Lower lobe of right lung (tissue), 2 donors: ENCODE data around the gene PGAM5. TPM values are rescaled to one million over a fixed set of nuclear protein-coding genes. Genes with fewer than 3 reads are reported as not detected.
A peak's percentile ranks its signal among the peaks of the same experiment; 100 is the strongest.
"Not testable (repeated sequence)": the region's sequence is repeated elsewhere in the genome, so short reads cannot be mapped to it uniquely, and the experiment has no call there.

ENCODE experiments used
- ATAC-seq, 2 donors: fragments of 200-7000 bp; cut with Tn5 transposase; one replicate each; pipeline ENCODE4 v1.9.1; 2020 to 2022; ENCODE audit warnings: mild to moderate bottlenecking in 2 of 2, moderate library complexity in 2 of 2
- DNase-seq: peaks from one replicate; pipeline ENCODE4 v3.0.0-alpha.2; 2020
- H3K27ac ChIP-seq: fragments of 200-600 bp; one replicate; pipeline ENCODE4 v1.8.0; 2022
- H3K27me3 ChIP-seq: fragments of 200-600 bp; one replicate; pipeline ENCODE4 v1.8.0; 2022; ENCODE audit warnings: low read depth
- H3K36me3 ChIP-seq: fragments of 200-600 bp; one replicate; pipeline ENCODE4 v1.8.0; 2022; ENCODE audit warnings: mild to moderate bottlenecking
- H3K4me1 ChIP-seq: fragments of 200-600 bp; one replicate; pipeline ENCODE4 v1.8.0; 2022
- H3K4me3 ChIP-seq: fragments of 200-600 bp; one replicate; pipeline ENCODE4 v1.8.0; 2022; ENCODE audit warnings: mild to moderate bottlenecking
- H3K9me3 ChIP-seq: fragments of 200-600 bp; one replicate; pipeline ENCODE4 v1.8.0; 2022
- CTCF ChIP-seq: fragments of 200-600 bp; IDR thresholded peaks from one replicate; pipeline ENCODE4 v1.8.0; 2022; ENCODE audit warnings: antibody characterized with exemption, mild to moderate bottlenecking
- intact Hi-C: fragments of 100-400 bp; cut with DNase I; formaldehyde crosslinking; loops from one replicate; pipeline ENCODE4 v1.11.0; 2022
- total RNA-seq: library from RNA; stranded (reverse); fragmentation: NEBNext Ultra II Directional; extraction: Animal tissue kit (Norgen Biotek cat#: 25700); gene quantifications from one replicate; pipeline ENCODE4 v1.2.1, GENCODE V29; 2021
- donor health status: DM: no; HTN: yes; CAD: no; lungs with severe emphysema.

The PGAM5 gene
- total RNA-seq, 1 donor from 2014 or later: 21.7 TPM

- DNase-seq: no peak
- Histone ChIP-seq H3K27ac (no peak overlapping the region), H3K4me3 (no peak overlapping the region), H3K9me3 (no peaks in the 10 kb centered on the region), H3K36me3 (no peaks in the 10 kb centered on the region), H3K27me3 (no peaks in the 10 kb centered on the region), H3K4me1 (peaks cover 14% of the 10 kb centered on the region)
- TF ChIP-seq CTCF: no peak
- ATAC-seq: no peak
- intact Hi-C loops: no loop called here
Measured at GRCh38 chr12:132685400-132685799, 25.2 kb upstream of the PGAM5 start.

- H3K4me3 ChIP-seq: peak overlapping the region; percentile 77
- H3K27me3 ChIP-seq: no peaks in the 10 kb centered on the region
- peaks cover 14% of the 10 kb centered on the region for H3K4me1 ChIP-seq
- H3K27ac ChIP-seq: peak overlapping the region; percentile 62
- no peaks in the 10 kb centered on the region for H3K9me3 ChIP-seq
- TF ChIP-seq CTCF: no peak
- ATAC-seq: peak; percentile 1 to 76
- intact Hi-C loops: no loop called here
- H3K36me3 ChIP-seq: no peaks in the 10 kb centered on the region
- peak; percentile 55 for DNase-seq
Measured at GRCh38 chr12:132686825-132687210, 23.8 kb upstream of the PGAM5 start.

- TF ChIP-seq CTCF: no peak
- peak; percentile 97 for DNase-seq
Measured at GRCh38 chr12:132687211-132688164, 23.2 kb upstream of the PGAM5 start, which contains the start of the genes POLE and PXMP2. TSS of gene POLE (minus strand) at chr12:132687342. CDS start at chr12:132687315, 27 bp downstream. TSS of gene PXMP2 (plus strand) at chr12:132687587. CDS start at chr12:132687671, 84 bp downstream.

GRCh38 chr12:132689227-132689626, 21.4 kb upstream of the PGAM5 start:
- H3K27ac ChIP-seq: no peak overlapping the region
- intact Hi-C loops: no loop called here
- DNase-seq (no peak), ATAC-seq (no peak)
- no peak for TF ChIP-seq CTCF
- no peak overlapping the region for H3K4me3 ChIP-seq
- H3K9me3 ChIP-seq: no peaks in the 10 kb centered on the region
- no peaks in the 10 kb centered on the region for H3K36me3 ChIP-seq
- H3K4me1 ChIP-seq: peaks cover 14% of the 10 kb centered on the region
- no peaks in the 10 kb centered on the region for H3K27me3 ChIP-seq

More at GRCh38 chr12:132687211-132688164, 23.2 kb upstream of the PGAM5 start, which contains the start of the genes POLE and PXMP2:
- Histone ChIP-seq H3K36me3 (no peaks in the 10 kb centered on the region), H3K27me3 (no peaks in the 10 kb centered on the region), H3K9me3 (no peaks in the 10 kb centered on the region), H3K27ac (peak within 1 kb of the TSS; percentile 62), H3K4me3 (peak within 1 kb of the TSS; percentile 77), H3K4me1 (peaks cover 14% of the 10 kb centered on the region)
- intact Hi-C loops: no loop called here
- peak; percentile 100 for ATAC-seq

GRCh38 chr12:132690112-132690511, 20.5 kb upstream of the PGAM5 start:
- Histone ChIP-seq H3K36me3 (no peaks in the 10 kb centered on the region), H3K4me1 (peaks cover 14% of the 10 kb centered on the region), H3K9me3 (no peaks in the 10 kb centered on the region), H3K4me3 (no peak overlapping the region), H3K27ac (no peak overlapping the region), H3K27me3 (no peaks in the 10 kb centered on the region)
- ATAC-seq (no peak), DNase-seq (no peak)
- intact Hi-C loops: no loop called here
- no peak for TF ChIP-seq CTCF

- ATAC-seq, H3K27me3 ChIP-seq, DNase-seq, H3K4me3 ChIP-seq, H3K4me1 ChIP-seq, H3K27ac ChIP-seq, intact Hi-C loops, H3K9me3 ChIP-seq: not testable (repeated sequence)
- H3K36me3 ChIP-seq: peaks cover 14% of the 10 kb centered on the region
Measured at GRCh38 chr12:132692030-132692429, 18.6 kb upstream of the PGAM5 start.

- H3K4me3 ChIP-seq, DNase-seq, H3K4me1 ChIP-seq, H3K27ac ChIP-seq, ATAC-seq, H3K27me3 ChIP-seq, intact Hi-C loops, H3K9me3 ChIP-seq: not testable (repeated sequence)
- peaks cover 25% of the 10 kb centered on the region for H3K36me3 ChIP-seq
Measured at GRCh38 chr12:132694888-132695287, 15.8 kb upstream of the PGAM5 start.
